K562 treated with DMSO at 1 percent for 12 hours (cell line): ENCODE results near the gene R3HCC1L. TPM values are rescaled to one million over a fixed set of nuclear protein-coding genes. Genes with fewer than 3 reads are reported as not detected.

Experiments
- total RNA-seq: library from RNA; unstranded; fragments of 300-600 nt; gene quantifications from 2 replicates; pipeline ENCODE4 v1.2.3, GENCODE V29; 2022; ENCODE audit not compliant: insufficient read depth

The R3HCC1L gene
- total RNA-seq, result 5.6 and 12.1 TPM in 2 replicates

GRCh38 chr10:98134431-98135221, at the start of gene R3HCC1L:
TSS of gene R3HCC1L (plus strand) at chr10:98134657. CDS start at chr10:98208115, 73,458 bp downstream.

GRCh38 chr10:98267894-98268693, 133.6 kb downstream of the R3HCC1L start, which contains the start of gene LOXL4:
TSS of gene LOXL4 (minus strand) at chr10:98268194. CDS start at chr10:98263019, 5,175 bp downstream.

Other genes with a start within 250 kb of the R3HCC1L start
- not detected in 2 replicates for gene CRTAC1, start 104.0 kb upstream of the R3HCC1L start, total RNA-seq
- 0.63 TPM in 1 of 2 replicates, not detected in the other for gene LOXL4, start 133.5 kb downstream of the R3HCC1L start, total RNA-seq